COLO668 (cell line): ENCODE results near the gene OR9Q1.

Experiments used
- DNase-seq: peaks from one replicate; lab custom pipeline; 2025; ENCODE audit not compliant: unreplicated experiment; lab: John Stamatoyannopoulos, UW

The OR9Q1 gene

DNA sequence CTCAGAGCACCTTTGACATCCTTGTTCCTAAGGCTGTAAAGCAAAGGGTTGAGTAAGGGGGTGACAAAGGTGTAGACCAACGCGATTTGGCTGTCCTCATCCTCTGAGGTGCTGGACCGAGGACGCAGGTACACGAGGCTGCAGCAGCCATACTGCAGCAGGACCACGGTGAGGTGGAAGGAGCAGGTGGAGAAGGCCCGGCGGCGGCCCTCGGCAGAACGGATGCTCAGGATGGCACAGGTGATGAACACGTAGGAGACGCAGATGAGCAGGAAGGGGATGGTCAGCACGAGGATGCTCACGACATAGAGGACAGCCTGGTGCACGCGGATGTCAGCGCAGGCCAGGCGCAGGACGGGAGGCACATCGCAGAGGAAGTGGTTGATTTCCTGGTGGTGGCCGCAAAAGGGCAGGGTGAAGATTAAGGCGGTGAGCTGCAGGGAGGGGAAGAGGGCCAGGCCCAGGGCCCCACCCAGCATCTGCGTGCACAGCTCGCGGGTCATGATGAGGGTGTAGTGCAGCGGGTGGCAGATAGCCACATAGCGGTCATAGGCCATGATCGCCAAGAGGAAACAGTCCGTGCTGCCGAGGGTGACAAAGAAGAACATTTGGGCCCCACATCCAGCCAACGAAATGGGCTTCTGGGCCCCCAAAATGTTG lies 204.4 kb downstream of the OR9Q1 start:
- no peak for DNase-seq
